ENCODE data around the gene IRX3.
"Not testable (repeated sequence)": the region's sequence is repeated elsewhere in the genome, so short reads cannot be mapped to it uniquely, and the experiment has no call there.

Gene IRX3

GRCh38 chr16:54273566-54273965, 13.0 kb downstream of the IRX3 start:
- H3K36me3 ChIP-seq (ENCODE audit: control insufficient read depth in 1 of 2, insufficient read depth in 2 of 2, low read length in 2 of 2) = no peaks in the 10 kb centered on the region
- no peak overlapping the region for H3K27ac ChIP-seq (ENCODE audit: low read depth, low read length)
- H3K27me3 ChIP-seq (ENCODE audit: control insufficient read depth in 1 of 2, insufficient read depth in 2 of 2, low read length in 2 of 2) = no peaks in the 10 kb centered on the region
- no peak overlapping the region for H3K4me3 ChIP-seq (ENCODE audit: low read depth in 1 of 2, low read length in 2 of 2)
- no peaks in the 10 kb centered on the region for H3K9me3 ChIP-seq (ENCODE audit: control insufficient read depth in 1 of 2, low read length in 2 of 2)
- no peak overlapping the region for H3K9ac ChIP-seq (ENCODE audit: low read depth in 1 of 2, low read length in 2 of 2)
- H3K4me1 ChIP-seq (ENCODE audit: control insufficient read depth in 1 of 2, insufficient read depth in 2 of 2, low read length in 2 of 2) = no peaks in the 10 kb centered on the region

- Histone ChIP-seq H3K36me3 (ENCODE audit: control insufficient read depth in 1 of 2, insufficient read depth in 2 of 2, low read length in 2 of 2) (no peaks in the 10 kb centered on the region), H3K9me3 (ENCODE audit: control insufficient read depth in 1 of 2, low read length in 2 of 2) (no peaks in the 10 kb centered on the region), H3K27ac (ENCODE audit: low read depth, low read length) (no peak overlapping the region), H3K4me3 (ENCODE audit: low read depth in 1 of 2, low read length in 2 of 2) (no peak overlapping the region), H3K9ac (ENCODE audit: low read depth in 1 of 2, low read length in 2 of 2) (no peak overlapping the region), H3K4me1 (ENCODE audit: control insufficient read depth in 1 of 2, insufficient read depth in 2 of 2, low read length in 2 of 2) (no peaks in the 10 kb centered on the region), H3K27me3 (ENCODE audit: control insufficient read depth in 1 of 2, insufficient read depth in 2 of 2, low read length in 2 of 2) (no peaks in the 10 kb centered on the region)
Observed at GRCh38 chr16:54270711-54271110, 15.9 kb downstream of the IRX3 start.

- Histone ChIP-seq H3K4me3 (ENCODE audit: low read depth in 1 of 2, low read length in 2 of 2) (no peak overlapping the region), H3K9me3 (ENCODE audit: control insufficient read depth in 1 of 2, low read length in 2 of 2) (no peaks in the 10 kb centered on the region), H3K36me3 (ENCODE audit: control insufficient read depth in 1 of 2, insufficient read depth in 2 of 2, low read length in 2 of 2) (no peaks in the 10 kb centered on the region), H3K27ac (ENCODE audit: low read depth, low read length) (no peak overlapping the region), H3K4me1 (ENCODE audit: control insufficient read depth in 1 of 2, insufficient read depth in 2 of 2, low read length in 2 of 2) (no peaks in the 10 kb centered on the region), H3K27me3 (ENCODE audit: control insufficient read depth in 1 of 2, insufficient read depth in 2 of 2, low read length in 2 of 2) (no peaks in the 10 kb centered on the region), H3K9ac (ENCODE audit: low read depth in 1 of 2, low read length in 2 of 2) (no peak overlapping the region)
Observed at GRCh38 chr16:54269461-54269860, 17.1 kb downstream of the IRX3 start.

- H3K4me1 ChIP-seq (ENCODE audit: control insufficient read depth in 1 of 2, insufficient read depth in 2 of 2, low read length in 2 of 2) = no peaks in the 10 kb centered on the region
- H3K9me3 ChIP-seq (ENCODE audit: control insufficient read depth in 1 of 2, low read length in 2 of 2) = no peaks in the 10 kb centered on the region
- no peak overlapping the region for H3K27ac ChIP-seq (ENCODE audit: low read depth, low read length)
- no peak overlapping the region for H3K9ac ChIP-seq (ENCODE audit: low read depth in 1 of 2, low read length in 2 of 2)
- H3K36me3 ChIP-seq (ENCODE audit: control insufficient read depth in 1 of 2, insufficient read depth in 2 of 2, low read length in 2 of 2) = no peaks in the 10 kb centered on the region
- H3K4me3 ChIP-seq (ENCODE audit: low read depth in 1 of 2, low read length in 2 of 2) = no peak overlapping the region
- H3K27me3 ChIP-seq (ENCODE audit: control insufficient read depth in 1 of 2, insufficient read depth in 2 of 2, low read length in 2 of 2) = no peaks in the 10 kb centered on the region
Observed at GRCh38 chr16:54268766-54269165, 17.8 kb downstream of the IRX3 start.

GRCh38 chr16:54268340-54268739, 18.2 kb downstream of the IRX3 start:
- no peak overlapping the region for H3K9ac ChIP-seq (ENCODE audit: low read depth in 1 of 2, low read length in 2 of 2)
- no peaks in the 10 kb centered on the region for H3K27me3 ChIP-seq (ENCODE audit: control insufficient read depth in 1 of 2, insufficient read depth in 2 of 2, low read length in 2 of 2)
- H3K36me3 ChIP-seq (ENCODE audit: control insufficient read depth in 1 of 2, insufficient read depth in 2 of 2, low read length in 2 of 2) = no peaks in the 10 kb centered on the region
- no peaks in the 10 kb centered on the region for H3K9me3 ChIP-seq (ENCODE audit: control insufficient read depth in 1 of 2, low read length in 2 of 2)
- H3K27ac ChIP-seq (ENCODE audit: low read depth, low read length) = no peak overlapping the region
- no peak overlapping the region for H3K4me3 ChIP-seq (ENCODE audit: low read depth in 1 of 2, low read length in 2 of 2)
- no peaks in the 10 kb centered on the region for H3K4me1 ChIP-seq (ENCODE audit: control insufficient read depth in 1 of 2, insufficient read depth in 2 of 2, low read length in 2 of 2)

- Histone ChIP-seq H3K27me3 (ENCODE audit: control insufficient read depth in 1 of 2, insufficient read depth in 2 of 2, low read length in 2 of 2) (no peaks in the 10 kb centered on the region), H3K27ac (ENCODE audit: low read depth, low read length) (no peak overlapping the region)
Observed at GRCh38 chr16:54266363-54266955, 20.1 kb downstream of the IRX3 start.

GRCh38 chr16:54265575-54266107, 20.9 kb downstream of the IRX3 start:
- Histone ChIP-seq H3K4me3 (ENCODE audit: low read depth in 1 of 2, low read length in 2 of 2) (no peak overlapping the region), H3K27me3 (ENCODE audit: control insufficient read depth in 1 of 2, insufficient read depth in 2 of 2, low read length in 2 of 2) (no peaks in the 10 kb centered on the region), H3K9ac (ENCODE audit: low read depth in 1 of 2, low read length in 2 of 2) (no peak overlapping the region), H3K9me3 (ENCODE audit: control insufficient read depth in 1 of 2, low read length in 2 of 2) (no peaks in the 10 kb centered on the region), H3K27ac (ENCODE audit: low read depth, low read length) (no peak overlapping the region), H3K4me1 (ENCODE audit: control insufficient read depth in 1 of 2, insufficient read depth in 2 of 2, low read length in 2 of 2) (no peaks in the 10 kb centered on the region), H3K36me3 (ENCODE audit: control insufficient read depth in 1 of 2, insufficient read depth in 2 of 2, low read length in 2 of 2) (no peaks in the 10 kb centered on the region)

More at GRCh38 chr16:54266363-54266955, 20.1 kb downstream of the IRX3 start:
- Histone ChIP-seq H3K4me1 (ENCODE audit: control insufficient read depth in 1 of 2, insufficient read depth in 2 of 2, low read length in 2 of 2) (no peaks in the 10 kb centered on the region), H3K4me3 (ENCODE audit: low read depth in 1 of 2, low read length in 2 of 2) (no peak overlapping the region), H3K9me3 (ENCODE audit: control insufficient read depth in 1 of 2, low read length in 2 of 2) (no peaks in the 10 kb centered on the region), H3K36me3 (ENCODE audit: control insufficient read depth in 1 of 2, insufficient read depth in 2 of 2, low read length in 2 of 2) (no peaks in the 10 kb centered on the region), H3K9ac (ENCODE audit: low read depth in 1 of 2, low read length in 2 of 2) (no peak overlapping the region)

GRCh38 chr16:54253118-54253517, 33.5 kb downstream of the IRX3 start:
- H3K27ac ChIP-seq (ENCODE audit: low read depth, low read length) = no peak overlapping the region
- no peaks in the 10 kb centered on the region for H3K9me3 ChIP-seq (ENCODE audit: control insufficient read depth in 1 of 2, low read length in 2 of 2)
- H3K36me3 ChIP-seq (ENCODE audit: control insufficient read depth in 1 of 2, insufficient read depth in 2 of 2, low read length in 2 of 2) = no peaks in the 10 kb centered on the region
- H3K9ac ChIP-seq (ENCODE audit: low read depth in 1 of 2, low read length in 2 of 2) = no peak overlapping the region
- H3K4me3 ChIP-seq (ENCODE audit: low read depth in 1 of 2, low read length in 2 of 2) = no peak overlapping the region
- peaks cover 0 to 5% of the 10 kb centered on the region in 2 donors for H3K27me3 ChIP-seq (ENCODE audit: control insufficient read depth in 1 of 2, insufficient read depth in 2 of 2, low read length in 2 of 2)
- H3K4me1 ChIP-seq (ENCODE audit: control insufficient read depth in 1 of 2, insufficient read depth in 2 of 2, low read length in 2 of 2) = no peaks in the 10 kb centered on the region

GRCh38 chr16:54248863-54249710, 37.5 kb downstream of the IRX3 start:
- no peak overlapping the region for H3K4me3 ChIP-seq (ENCODE audit: low read depth in 1 of 2, low read length in 2 of 2)
- H3K9me3 ChIP-seq (ENCODE audit: control insufficient read depth in 1 of 2, low read length in 2 of 2) = no peaks in the 10 kb centered on the region
- no peak overlapping the region for H3K9ac ChIP-seq (ENCODE audit: low read depth in 1 of 2, low read length in 2 of 2)
- H3K27me3 ChIP-seq (ENCODE audit: control insufficient read depth in 1 of 2, insufficient read depth in 2 of 2, low read length in 2 of 2) = peaks cover 3 to 6% of the 10 kb centered on the region in 2 donors
- no peaks in the 10 kb centered on the region for H3K36me3 ChIP-seq (ENCODE audit: control insufficient read depth in 1 of 2, insufficient read depth in 2 of 2, low read length in 2 of 2)
- H3K4me1 ChIP-seq (ENCODE audit: control insufficient read depth in 1 of 2, insufficient read depth in 2 of 2, low read length in 2 of 2) = no peaks in the 10 kb centered on the region
- no peak overlapping the region for H3K27ac ChIP-seq (ENCODE audit: low read depth, low read length)

GRCh38 chr16:54247705-54248104, 38.9 kb downstream of the IRX3 start:
- H3K9me3 ChIP-seq (ENCODE audit: control insufficient read depth in 1 of 2, low read length in 2 of 2); H3K36me3 ChIP-seq (ENCODE audit: control insufficient read depth in 1 of 2, insufficient read depth in 2 of 2, low read length in 2 of 2); H3K4me1 ChIP-seq (ENCODE audit: control insufficient read depth in 1 of 2, insufficient read depth in 2 of 2, low read length in 2 of 2); H3K4me3 ChIP-seq (ENCODE audit: low read depth in 1 of 2, low read length in 2 of 2); H3K27ac ChIP-seq (ENCODE audit: low read depth, low read length); H3K9ac ChIP-seq (ENCODE audit: low read depth in 1 of 2, low read length in 2 of 2): not testable (repeated sequence)
- peaks cover 3 to 15% of the 10 kb centered on the region in 2 donors for H3K27me3 ChIP-seq (ENCODE audit: control insufficient read depth in 1 of 2, insufficient read depth in 2 of 2, low read length in 2 of 2)
